Smooth muscle cell (in vitro differentiated cells): ENCODE measurements around the gene SAP30BP. TPM values are rescaled to one million over a fixed set of nuclear protein-coding genes. Genes with fewer than 3 reads are reported as not detected.

Source experiments
- DNase-seq: peaks from one replicate; lab custom pipeline; 2025; ENCODE audit not compliant: unreplicated experiment; lab: John Stamatoyannopoulos, UW
- H2AFZ ChIP-seq: fragments of 200-600 bp; sonication (generic); 2 replicates; pipeline ENCODE4 v1.6.0; 2016; ENCODE audit warnings: antibody characterized with exemption, low read depth, mild to moderate bottlenecking
- H3F3A ChIP-seq: fragments of 200-600 bp; sonication (generic); 2 replicates; pipeline ENCODE4 v1.6.0; 2017; ENCODE audit warnings: antibody characterized with exemption, low read depth
- H3K27ac ChIP-seq: fragments of 200-600 bp; sonication (generic); 2 replicates; pipeline ENCODE4 v1.5.1; 2016; ENCODE audit warnings: low read depth, mild to moderate bottlenecking
- H3K27me3 ChIP-seq: fragments of 200-600 bp; sonication (generic); 2 replicates; pipeline ENCODE4 v1.6.1; 2016; ENCODE audit warnings: low read depth, mild to moderate bottlenecking
- H3K36me3 ChIP-seq: fragments of 200-600 bp; sonication (generic); 2 replicates; pipeline ENCODE4 v1.5.1; 2016; ENCODE audit warnings: low read depth
- H3K4me1 ChIP-seq: fragments of 200-600 bp; sonication (generic); 2 replicates; pipeline ENCODE4 v1.5.1; 2016; ENCODE audit warnings: low read depth
- H3K4me2 ChIP-seq: fragments of 200-600 bp; sonication (generic); 2 replicates; pipeline ENCODE4 v1.6.0; 2016; ENCODE audit warnings: mild to moderate bottlenecking
- H3K4me3 ChIP-seq: fragments of 200-600 bp; sonication (generic); 2 replicates; pipeline ENCODE4 v1.5.1; 2016; ENCODE audit warnings: mild to moderate bottlenecking
- H3K79me2 ChIP-seq: fragments of 200-600 bp; sonication (generic); 2 replicates; pipeline ENCODE4 v1.6.0; 2016; ENCODE audit warnings: low read depth, mild to moderate bottlenecking
- H3K9ac ChIP-seq: fragments of 200-600 bp; sonication (generic); 2 replicates; pipeline ENCODE4 v1.6.0; 2016; ENCODE audit warnings: low read depth
- H3K9me3 ChIP-seq: fragments of 200-600 bp; sonication (generic); replicated peaks from 2 replicates; pipeline ENCODE4 v1.5.1; 2016; ENCODE audit warnings: low read depth
- H4K20me1 ChIP-seq: fragments of 200-600 bp; sonication (generic); 2 replicates; pipeline ENCODE4 v1.6.0; 2016; ENCODE audit warnings: low read depth
- WGBS: methylation state at CpG from one replicate; pipeline ENCODE4 v1.1.7; 2016; ENCODE audit warnings: low lambda C conversion rate; 5-methylcytosine and 5-hydroxymethylcytosine counted together
- polyA plus RNA-seq: library from polyadenylated mRNA; unstranded; fragments of >200 nt; fragmentation: Nextera tagmentation; extraction: Ambion mirVana; gene quantifications from 2 replicates; pipeline ENCODE4 v1.2.1, GENCODE V29; 2016
- total RNA-seq: library from RNA; depleted of rRNA; stranded (reverse); fragments of >200 nt; gene quantifications from 2 replicates; pipeline ENCODE4 v1.2.3, GENCODE V29; 2014
- TF ChIP-seq, protein P1 (sequence below): fragments of 200-600 bp; sonication (generic); IDR thresholded peaks from 2 replicates; pipeline ENCODE4 v1.5.1; 2017; ENCODE audit warnings: borderline replicate concordance, mild to moderate bottlenecking, antibody characterized with exemption; ENCODE audit not compliant: insufficient read depth, poor library complexity, severe bottlenecking

SAP30BP gene
- total and polyA plus RNA-seq, 2 experiments from 2014 or later, result 75.4 to 135 TPM

DNA sequence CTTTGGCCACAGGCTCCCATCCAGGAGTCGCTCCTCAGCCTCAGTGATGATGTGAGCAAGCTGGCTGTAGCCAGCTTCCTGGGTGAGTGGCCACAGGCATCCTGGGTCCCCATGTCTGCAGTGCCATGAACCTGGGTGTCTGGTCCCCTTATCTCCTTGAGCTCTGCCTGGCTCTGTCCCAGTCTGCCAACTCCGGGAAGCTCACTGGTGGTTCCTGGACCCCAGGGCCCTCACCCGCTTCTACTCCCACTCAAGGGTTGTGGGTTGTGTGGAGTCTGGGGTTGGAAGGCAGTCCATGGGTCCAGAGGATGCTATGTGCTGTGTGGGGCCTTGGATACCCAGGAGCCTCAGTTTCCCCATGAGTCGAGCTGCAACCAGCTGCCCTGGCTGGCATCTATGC is 45.6 kb upstream of the SAP30BP start:
- 87% methylated on average over 4 of the region's 4 CpGs for WGBS
- no peak overlapping the region for H2AFZ ChIP-seq
- H3F3A ChIP-seq, result no peaks in the 10 kb centered on the region
- no peaks in the 10 kb centered on the region for H3K36me3 ChIP-seq
- no peak overlapping the region for H3K27ac ChIP-seq
- TF ChIP-seq, protein P1, sequence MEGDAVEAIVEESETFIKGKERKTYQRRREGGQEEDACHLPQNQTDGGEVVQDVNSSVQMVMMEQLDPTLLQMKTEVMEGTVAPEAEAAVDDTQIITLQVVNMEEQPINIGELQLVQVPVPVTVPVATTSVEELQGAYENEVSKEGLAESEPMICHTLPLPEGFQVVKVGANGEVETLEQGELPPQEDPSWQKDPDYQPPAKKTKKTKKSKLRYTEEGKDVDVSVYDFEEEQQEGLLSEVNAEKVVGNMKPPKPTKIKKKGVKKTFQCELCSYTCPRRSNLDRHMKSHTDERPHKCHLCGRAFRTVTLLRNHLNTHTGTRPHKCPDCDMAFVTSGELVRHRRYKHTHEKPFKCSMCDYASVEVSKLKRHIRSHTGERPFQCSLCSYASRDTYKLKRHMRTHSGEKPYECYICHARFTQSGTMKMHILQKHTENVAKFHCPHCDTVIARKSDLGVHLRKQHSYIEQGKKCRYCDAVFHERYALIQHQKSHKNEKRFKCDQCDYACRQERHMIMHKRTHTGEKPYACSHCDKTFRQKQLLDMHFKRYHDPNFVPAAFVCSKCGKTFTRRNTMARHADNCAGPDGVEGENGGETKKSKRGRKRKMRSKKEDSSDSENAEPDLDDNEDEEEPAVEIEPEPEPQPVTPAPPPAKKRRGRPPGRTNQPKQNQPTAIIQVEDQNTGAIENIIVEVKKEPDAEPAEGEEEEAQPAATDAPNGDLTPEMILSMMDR, result no peak
- H3K4me3 ChIP-seq, result no peak overlapping the region
- H3K4me2 ChIP-seq, result no peak overlapping the region
- no peaks in the 10 kb centered on the region for H3K4me1 ChIP-seq
- no peaks in the 10 kb centered on the region for H3K79me2 ChIP-seq
- no peaks in the 10 kb centered on the region for H3K9me3 ChIP-seq
- no peaks in the 10 kb centered on the region for H3K27me3 ChIP-seq
- H4K20me1 ChIP-seq, result no peaks in the 10 kb centered on the region
- no peak for DNase-seq
- H3K9ac ChIP-seq, result no peak overlapping the region

DNA sequence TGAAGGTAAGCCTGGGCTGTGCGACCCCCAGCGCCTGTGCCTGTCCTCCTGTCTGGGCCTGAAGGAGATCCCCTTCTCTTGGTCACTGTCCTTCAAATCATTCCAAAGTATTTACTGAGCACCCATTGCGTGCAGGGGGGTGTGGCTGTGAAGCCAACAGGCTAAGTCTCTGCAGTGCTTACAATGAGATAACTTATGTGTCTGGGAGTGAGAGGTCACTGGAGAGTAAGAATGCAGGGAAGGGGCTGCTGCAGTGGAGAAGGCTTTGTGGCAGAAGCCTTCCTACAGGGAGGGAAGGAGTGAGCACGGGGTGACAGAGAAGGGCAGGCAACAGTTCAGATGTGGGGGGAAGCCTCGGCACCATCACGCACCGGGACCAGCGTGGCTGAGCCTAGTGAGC is 45.1 kb upstream of the SAP30BP start:
- Histone ChIP-seq H3K27ac (no peak overlapping the region), H3K79me2 (no peaks in the 10 kb centered on the region), H2AFZ (no peak overlapping the region), H4K20me1 (no peaks in the 10 kb centered on the region), H3K27me3 (no peaks in the 10 kb centered on the region), H3K9ac (no peak overlapping the region), H3K4me2 (no peak overlapping the region), H3K9me3 (no peaks in the 10 kb centered on the region), H3K4me1 (no peaks in the 10 kb centered on the region), H3K4me3 (no peak overlapping the region), H3K36me3 (no peaks in the 10 kb centered on the region), H3F3A (no peaks in the 10 kb centered on the region)
- WGBS, result 85% methylated on average over 8 of the region's 8 CpGs
- TF ChIP-seq, protein P1, result no peak
- no peak for DNase-seq

DNA sequence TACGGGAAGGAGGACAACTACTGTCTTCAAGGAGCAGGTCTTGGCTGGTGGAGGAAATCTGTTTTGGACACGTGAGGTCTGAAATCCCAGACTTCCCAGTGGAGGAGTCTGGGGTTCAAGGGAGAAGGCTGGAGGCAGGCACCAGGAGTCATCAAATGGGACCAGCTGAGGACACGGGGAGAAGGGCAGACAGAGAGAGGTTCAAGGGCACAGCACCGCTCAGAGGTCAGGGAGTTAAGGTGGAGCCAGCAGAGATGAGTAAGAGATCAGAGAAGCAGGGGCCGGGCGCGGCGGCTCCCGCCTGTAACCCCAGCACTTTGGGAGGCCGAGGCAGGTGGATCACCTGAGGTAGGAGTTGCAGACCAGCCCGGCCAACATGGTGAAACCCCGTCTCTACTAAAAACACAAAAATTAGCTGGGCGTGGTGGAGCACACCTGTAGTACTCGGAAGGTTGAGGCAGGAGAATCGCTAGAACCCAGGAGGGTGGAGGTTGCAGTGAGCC is 44.3 kb upstream of the SAP30BP start:
- Histone ChIP-seq H3F3A (no peaks in the 10 kb centered on the region), H3K4me3 (no peak overlapping the region), H3K9ac (no peak overlapping the region), H3K4me1 (no peaks in the 10 kb centered on the region), H3K36me3 (no peaks in the 10 kb centered on the region), H3K4me2 (no peak overlapping the region), H3K27me3 (no peaks in the 10 kb centered on the region), H3K79me2 (no peaks in the 10 kb centered on the region), H3K27ac (no peak overlapping the region), H2AFZ (no peak overlapping the region), H3K9me3 (no peaks in the 10 kb centered on the region), H4K20me1 (no peaks in the 10 kb centered on the region)
- DNase-seq, result no peak
- WGBS, result 88% methylated on average over 15 of the region's 15 CpGs
- TF ChIP-seq, protein P1, result no peak

DNA sequence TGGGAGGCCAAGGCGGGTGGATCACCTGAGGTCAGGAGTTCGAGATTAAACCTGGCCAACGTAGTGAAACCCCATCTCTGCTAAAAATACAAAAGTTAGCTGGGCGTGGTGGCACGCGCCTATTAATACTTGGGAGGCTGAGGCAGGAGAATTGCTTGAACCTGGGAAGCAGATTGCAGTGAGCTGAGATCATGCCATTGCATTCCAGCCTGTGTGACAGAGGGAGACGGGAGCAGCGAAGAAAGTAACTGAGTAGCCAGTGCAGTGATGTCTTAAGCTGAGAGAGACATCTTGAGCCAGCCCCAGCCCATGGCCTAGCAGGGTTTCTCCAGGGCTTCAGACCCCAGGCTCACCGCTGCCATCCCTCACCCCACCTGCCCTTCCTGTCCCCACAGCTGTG is 43.8 kb upstream of the SAP30BP start:
- Histone ChIP-seq H3K36me3 (no peaks in the 10 kb centered on the region), H3F3A (no peaks in the 10 kb centered on the region), H3K27me3 (no peaks in the 10 kb centered on the region), H3K27ac (no peak overlapping the region), H3K4me2 (no peak overlapping the region), H3K9me3 (no peaks in the 10 kb centered on the region), H3K9ac (no peak overlapping the region), H3K4me1 (no peaks in the 10 kb centered on the region), H2AFZ (no peak overlapping the region), H3K4me3 (no peak overlapping the region), H4K20me1 (no peaks in the 10 kb centered on the region), H3K79me2 (no peaks in the 10 kb centered on the region)
- DNase-seq, result no peak
- 86% methylated on average over 9 of the region's 9 CpGs for WGBS
- TF ChIP-seq, protein P1, result no peak
